GM12878 (cell line): ENCODE measurements around the gene CBFA2T3. TPM values are rescaled to one million over a fixed set of nuclear protein-coding genes. Genes with fewer than 3 reads are reported as not detected.

ENCODE experiments used
- ATAC-seq: fragments of 200-7000 bp; cut with Tn5 transposase; 3 replicates; pipeline ENCODE4 v1.9.1; 2020; ENCODE audit warnings: mild to moderate bottlenecking, moderate library complexity
- BruUV-seq: library from RNA; stranded (reverse); fragments of 400-500 nt; replicated peaks from 2 replicates; lab custom pipeline; 2021; lab: Mats Ljungman, UMichigan
- CTCF ChIA-PET: fragments of 300-600 bp; sonication (Branson Sonifier 250); formaldehyde crosslinking; extraction: SDS; loops from one replicate; lab custom pipeline; 2021; ENCODE audit warnings: inconsistent platforms; lab: Yijun Ruan, JAX
- POLR2A ChIA-PET: fragments of 350-600 bp; formaldehyde crosslinking; extraction: SDS; loops from one replicate; lab custom pipeline; 2021; ENCODE audit warnings: inconsistent platforms; lab: Charles Lee
- RAD21 ChIA-PET: fragments of 300-600 bp; sonication (Branson Sonifier 250); formaldehyde crosslinking; loops from one replicate; lab custom pipeline; 2023; ENCODE audit warnings: antibody characterized with exemption; ENCODE audit not compliant: unreplicated experiment; lab: Charles Lee
- SMC1A ChIA-PET: fragments of 300-600 bp; sonication (Branson Sonifier 250); formaldehyde crosslinking; loops from one replicate; lab custom pipeline; 2023; ENCODE audit not compliant: unreplicated experiment, uncharacterized antibody; lab: Charles Lee
- DNase-seq: peaks from one replicate; pipeline ENCODE4 v3.0.0-alpha.2; 2011; ENCODE audit warnings: low read depth, low spot score
- FAIRE-seq: peaks from 3 replicates; lab custom pipeline; 2011; peaks lifted over from hg19 to GRCh38; lab: Jason Lieb, UNC
- H2AFZ ChIP-seq: 2 replicates; pipeline ENCODE4 v1.6.0; 2011; ENCODE audit warnings: low read depth, low read length, control low read depth; ENCODE audit not compliant: control insufficient read depth
- H3K27ac ChIP-seq: 2 replicates; pipeline ENCODE4 v1.5.1; 2011; ENCODE audit warnings: control low read depth; ENCODE audit not compliant: control insufficient read depth, insufficient read depth
- H3K27me3 ChIP-seq, 2 experiments: replicated peaks in 1 of 2; 2 replicates each; pipeline versions ENCODE4 v1.6.0 to v1.6.1; 2011; ENCODE audit warnings: low read length in 1 of 2; ENCODE audit not compliant: control insufficient read depth in 2 of 2, insufficient read depth in 2 of 2
- H3K36me3 ChIP-seq, 2 experiments: 2 replicates each; pipeline ENCODE4 v1.5.1; 2011; ENCODE audit warnings: low read length in 1 of 2; ENCODE audit not compliant: control insufficient read depth in 2 of 2, insufficient read depth in 2 of 2
- H3K4me1 ChIP-seq: 2 replicates; pipeline ENCODE4 v1.6.1; 2011; ENCODE audit warnings: mild to moderate bottlenecking, low read length, moderate library complexity, mixed read lengths; ENCODE audit not compliant: control insufficient read depth, insufficient read depth
- H3K4me2 ChIP-seq: 2 replicates; pipeline ENCODE4 v1.6.0; 2011; ENCODE audit warnings: control low read depth; ENCODE audit not compliant: control insufficient read depth, insufficient read depth
- H3K4me3 ChIP-seq: fragments of 200-600 bp; sonication (generic); 2 replicates; pipeline ENCODE4 v1.5.1; 2016
- H3K79me2 ChIP-seq: 2 replicates; pipeline ENCODE4 v1.6.0; 2011; ENCODE audit warnings: low read length; ENCODE audit not compliant: control insufficient read depth, insufficient read depth
- H3K9ac ChIP-seq: 2 replicates; pipeline ENCODE4 v1.8.0; 2011; ENCODE audit warnings: low read length, control low read depth, mixed read lengths; ENCODE audit not compliant: control insufficient read depth, insufficient read depth
- H3K9me3 ChIP-seq: replicated peaks from 3 replicates; pipeline ENCODE4 v1.5.1; 2011; ENCODE audit warnings: mild to moderate bottlenecking, low read length; ENCODE audit not compliant: control insufficient read depth, insufficient read depth
- H4K20me1 ChIP-seq: 2 replicates; pipeline ENCODE4 v1.6.0; 2011; ENCODE audit not compliant: control insufficient read depth, insufficient read depth
- EZH2 ChIP-seq: IDR thresholded peaks from 2 replicates; pipeline ENCODE4 v1.6.1; 2012; ENCODE audit warnings: low read depth, mild to moderate bottlenecking, control low read depth, inconsistent platforms, low read length, borderline replicate concordance; ENCODE audit not compliant: control insufficient read depth
- MAX ChIP-seq: IDR thresholded peaks from 2 replicates; pipeline ENCODE4 v1.6.1; 2012; ENCODE audit warnings: low read depth, low read length, improper control_type of control experiment
- MXI1 ChIP-seq: fragments of 150-350 bp; IDR thresholded peaks from 2 replicates; pipeline ENCODE4 v1.6.1; 2011; ENCODE audit warnings: low read depth, mild to moderate bottlenecking, inconsistent platforms, low read length, improper control_type of control experiment
- NFXL1 ChIP-seq: fragments of 450-650 bp; IDR thresholded peaks from 2 replicates; pipeline ENCODE4 v1.6.1; 2017; ENCODE audit warnings: antibody characterized with exemption, mild to moderate bottlenecking, borderline replicate concordance
- NFYB ChIP-seq: IDR thresholded peaks from 2 replicates; pipeline ENCODE4 v1.6.1; 2011; ENCODE audit warnings: low read depth, mild to moderate bottlenecking, low read length, improper control_type of control experiment, moderate library complexity; ENCODE audit not compliant: insufficient read depth
- POLR2A ChIP-seq: IDR thresholded peaks from 2 replicates; pipeline ENCODE4 v1.6.1; 2011; ENCODE audit warnings: low read depth, mild to moderate bottlenecking, low read length
- USF2 ChIP-seq: IDR thresholded peaks from 2 replicates; pipeline ENCODE4 v1.6.1; 2011; ENCODE audit warnings: low read depth, low read length, improper control_type of control experiment, borderline replicate concordance
- WGBS: methylation state at CpG from one replicate; pipeline ENCODE4 v1.1.6; 2016; ENCODE audit warnings: low lambda C conversion rate; ENCODE audit not compliant: insufficient replicate concordance, insufficient coverage; ENCODE audit errors: missing lambda C conversion rate; 5-methylcytosine and 5-hydroxymethylcytosine counted together
- in situ Hi-C: fragments of 300-500 bp; cut with MboI; formaldehyde crosslinking; loops from 9 replicates; pipeline ENCODE4 v1.14.3; 2018; ENCODE audit warnings: mixed read lengths
- intact Hi-C: fragments of 100-400 bp; cut with micrococcal nuclease; formaldehyde crosslinking; loops from one replicate; pipeline ENCODE4 v1.14.2; 2022; ENCODE audit not compliant: unreplicated experiment
- polyA plus RNA-seq, 11 experiments: library from polyadenylated mRNA; depleted of rRNA in 4 of 11; unstranded in 6 of 11; stranded (reverse) in 5 of 11; fragments of >200 nt; fragmentation: Nextera tagmentation in 4 of 11; fragmentation: Illumina TruSeq in 1 of 11; extraction: Ambion mirVana in 4 of 11; extraction: Trizol in 1 of 11; gene quantifications; 1 replicate in 1 of 11; 2 replicates in 10 of 11; pipeline versions ENCODE4 v1.2.1 to v1.2.3, GENCODE V29; 2011 to 2016; ENCODE audit warnings: inconsistent platforms in 2 of 11, missing spikeins in 2 of 11, low read depth in 1 of 11
- total RNA-seq, 4 experiments: library from RNA; depleted of rRNA in 3 of 4; stranded (reverse); fragments of >200 nt in 3 of 4; fragmentation: Illumina TruSeq in 1 of 4; extraction: Trizol in 1 of 4; gene quantifications; 2 replicates each; pipeline versions ENCODE4 v1.2.1 to v1.2.3, GENCODE V29; 2013 to 2021
- TF ChIP-seq, protein P1 (sequence below): IDR thresholded peaks from 2 replicates; pipeline ENCODE4 v1.6.1; 2012; ENCODE audit warnings: low read length, inconsistent platforms
- TF ChIP-seq, protein P2 (sequence below): IDR thresholded peaks from 2 replicates; pipeline ENCODE4 v1.6.1; 2011; ENCODE audit warnings: mild to moderate bottlenecking, low read depth, low read length, moderate library complexity; ENCODE audit not compliant: insufficient replicate concordance

The CBFA2T3 gene
- total and polyA plus RNA-seq, 10 of the 15 experiments (the other 5 are each of a cell fraction or from before 2014, with no cell fraction given), result 0.69 to 42.6 (median 4.5) TPM

DNA sequence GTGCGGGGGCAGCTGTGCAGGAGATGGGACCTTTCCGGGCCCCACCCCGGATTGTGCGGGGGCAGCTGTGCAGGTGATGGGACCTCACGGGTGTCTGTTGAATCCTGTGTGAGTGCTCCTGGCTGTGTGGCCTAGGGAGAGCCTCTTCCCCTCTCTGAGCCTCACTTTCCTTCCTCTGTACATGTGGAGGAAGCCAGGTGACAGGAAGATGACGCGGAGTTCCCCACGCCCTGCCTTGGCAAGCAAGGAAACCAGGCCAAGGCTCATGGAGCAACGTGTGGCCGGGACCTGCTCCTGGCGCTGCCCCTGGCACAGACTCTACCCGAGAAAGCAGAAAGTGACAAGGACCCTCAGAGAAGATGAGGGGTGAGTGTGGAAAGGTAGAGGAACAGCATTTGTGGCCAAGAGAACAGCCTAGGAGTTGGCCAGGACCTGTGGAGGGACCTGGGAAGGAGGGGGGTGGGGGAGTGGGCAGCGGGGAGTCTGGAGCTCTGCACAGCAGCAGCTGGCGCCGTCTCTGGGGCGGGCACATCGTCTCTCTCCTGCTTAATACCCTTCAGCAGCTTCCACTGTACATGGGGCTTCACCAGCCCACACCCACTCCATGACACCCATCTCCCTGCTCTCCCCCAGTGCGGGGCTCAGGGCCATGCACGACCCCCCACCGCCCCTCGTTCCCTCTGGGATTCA, 72.2 kb downstream of the CBFA2T3 start:
- SMC1A ChIA-PET, result no interaction called here
- WGBS, result 82% methylated on average over 19 of the region's 21 CpGs
- TF ChIP-seq EZH2, result no peak
- TF ChIP-seq NFYB, result no peak
- no peak for TF ChIP-seq NFXL1
- TF ChIP-seq MAX, result no peak
- TF ChIP-seq, protein P1, sequence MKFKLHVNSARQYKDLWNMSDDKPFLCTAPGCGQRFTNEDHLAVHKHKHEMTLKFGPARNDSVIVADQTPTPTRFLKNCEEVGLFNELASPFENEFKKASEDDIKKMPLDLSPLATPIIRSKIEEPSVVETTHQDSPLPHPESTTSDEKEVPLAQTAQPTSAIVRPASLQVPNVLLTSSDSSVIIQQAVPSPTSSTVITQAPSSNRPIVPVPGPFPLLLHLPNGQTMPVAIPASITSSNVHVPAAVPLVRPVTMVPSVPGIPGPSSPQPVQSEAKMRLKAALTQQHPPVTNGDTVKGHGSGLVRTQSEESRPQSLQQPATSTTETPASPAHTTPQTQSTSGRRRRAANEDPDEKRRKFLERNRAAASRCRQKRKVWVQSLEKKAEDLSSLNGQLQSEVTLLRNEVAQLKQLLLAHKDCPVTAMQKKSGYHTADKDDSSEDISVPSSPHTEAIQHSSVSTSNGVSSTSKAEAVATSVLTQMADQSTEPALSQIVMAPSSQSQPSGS, result no peak
- TF ChIP-seq USF2, result no peak
- TF ChIP-seq POLR2A, result no peak
- no peak for TF ChIP-seq MXI1
- TF ChIP-seq, protein P2, sequence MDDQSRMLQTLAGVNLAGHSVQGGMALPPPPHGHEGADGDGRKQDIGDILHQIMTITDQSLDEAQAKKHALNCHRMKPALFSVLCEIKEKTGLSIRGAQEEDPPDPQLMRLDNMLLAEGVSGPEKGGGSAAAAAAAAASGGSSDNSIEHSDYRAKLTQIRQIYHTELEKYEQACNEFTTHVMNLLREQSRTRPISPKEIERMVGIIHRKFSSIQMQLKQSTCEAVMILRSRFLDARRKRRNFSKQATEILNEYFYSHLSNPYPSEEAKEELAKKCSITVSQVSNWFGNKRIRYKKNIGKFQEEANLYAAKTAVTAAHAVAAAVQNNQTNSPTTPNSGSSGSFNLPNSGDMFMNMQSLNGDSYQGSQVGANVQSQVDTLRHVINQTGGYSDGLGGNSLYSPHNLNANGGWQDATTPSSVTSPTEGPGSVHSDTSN, result no peak
- TF ChIP-seq, all 136 proteins: peak for 0
- H3K27me3 ChIP-seq, result no peaks in the 10 kb centered on the region
- in situ Hi-C loops (no loop called here), intact Hi-C loops (no loop called here)
- no peak for FAIRE-seq
- ATAC-seq, result no peak
- no peaks in the 10 kb centered on the region; the same call in 1 of the 2 replicates for H3K4me1 ChIP-seq
- no peaks in the 10 kb centered on the region; the same call in 1 of the 2 replicates for H3K79me2 ChIP-seq
- H3K36me3 ChIP-seq, result no peaks in the 10 kb centered on the region; a peak in 2 of 4 replicates
- H4K20me1 ChIP-seq, result peaks cover 3% of the 10 kb centered on the region; the same call in 1 of the 2 replicates
- BruUV-seq, result no TSS peak
- H3K9me3 ChIP-seq, result no peaks in the 10 kb centered on the region
- no peak overlapping the region for H3K4me3 ChIP-seq
- ChIA-PET RAD21 (no interaction called here), CTCF (no interaction called here), POLR2A (no interaction called here)
- H3K27ac ChIP-seq, result no peak overlapping the region
- no peak overlapping the region for H3K4me2 ChIP-seq
- H3K9ac ChIP-seq, result no peak overlapping the region
- H2AFZ ChIP-seq, result no peak overlapping the region
- DNase-seq, result no peak
